ENCODE results near the gene ZNF174. TPM values are rescaled to one million over a fixed set of nuclear protein-coding genes. Genes with fewer than 3 reads are reported as not detected.

Gene ZNF174
- total and polyA plus RNA-seq, 2 of the 8 experiments (the other 6 are each of a cell fraction or from before 2014, with no cell fraction given) = 9.1 to 12.7 TPM

GRCh38 chr16:3444032-3444388 lies 43.0 kb downstream of the ZNF174 start:
- H4K5ac ChIP-seq (ENCODE audit: insufficient read length, low read depth, low read length) = peak overlapping the region; percentile 12
- ChIA-PET CTCF (ENCODE audit: partially characterized antibody) (interaction anchor here (0.6 to 1.6 kb wide), 7 partner anchors 10 to 276 kb away, joined by 3 to 5 read pairs (median 3); no protein-coding TSS in a partner anchor), POLR2A (ENCODE audit: partially characterized antibody) (interaction anchor here (0.6 to 3.0 kb wide), 14 partner anchors 8 to 437 kb away, joined by 3 to 16 read pairs (median 5); partner anchors contain the start of genes TIGD7, ZNF174, ZNF263 and ZNF75A)
- peak overlapping the region; percentile 29; the same call in 1 of the 2 replicates for H2BK12ac ChIP-seq (ENCODE audit: low read depth, low read length)
- no peak overlapping the region for H3K18ac ChIP-seq (ENCODE audit: extremely low read depth, low read length)
- no peak overlapping the region for H2AK5ac ChIP-seq (ENCODE audit: low read depth, low read length)
- H3K4me2 ChIP-seq (ENCODE audit: insufficient read depth in 1 of 2, low read depth in 2 of 2, low read length in 2 of 2) = peak overlapping the region; percentile 60 to 73
- H3K27me3 ChIP-seq (replicated peaks in 1 of 4; ENCODE audit: control insufficient read depth in 3 of 4, extremely low read depth in 1 of 4, insufficient read depth in 3 of 4, low read length in 3 of 4) = no peaks in the 10 kb centered on the region
- peaks cover 3% of the 10 kb centered on the region; the same call in 1 of the 2 replicates for H3K23me2 ChIP-seq (ENCODE audit: low read depth, low read length)
- DNase-seq (ENCODE audit: low read depth in 1 of 2, low spot score in 2 of 2) (no peak), FAIRE-seq (no peak)
- no peak overlapping the region for H3K4ac ChIP-seq (replicated peaks; ENCODE audit: insufficient read length, low read depth, low read length)
- no peaks in the 10 kb centered on the region; a peak in 1 of 7 replicates for H3K4me1 ChIP-seq (replicated peaks in 1 of 4; ENCODE audit: control insufficient read depth in 3 of 4, insufficient read depth in 4 of 4, low read length in 3 of 4)
- H2BK120ac ChIP-seq (replicated peaks; ENCODE audit: low read depth, low read length) = no peak overlapping the region
- H2BK5ac ChIP-seq (ENCODE audit: low read depth, low read length) = peak overlapping the region; percentile 87
- peak overlapping the region; percentile 22; the same call in 1 of the 2 replicates for H2AFZ ChIP-seq (ENCODE audit: low read length)
- H3K79me1 ChIP-seq (ENCODE audit: low read depth, low read length) = no peaks in the 10 kb centered on the region; the same call in 1 of the 2 replicates
- H2BK15ac ChIP-seq (ENCODE audit: low read length) = no peak overlapping the region
- H3K9ac ChIP-seq (replicated peaks in 1 of 4; ENCODE audit: extremely low read depth in 1 of 4, low read depth in 3 of 4, low read length in 3 of 4) = peak overlapping the region in 3 of 4 experiments; percentile 55 to 86 (median 76); a peak in 6 of 7 replicates
- peaks cover 0 to 6% (median 2%) of the 10 kb centered on the region in 4 experiments; a peak in 3 of 8 replicates for H3K36me3 ChIP-seq (ENCODE audit: control insufficient read depth in 2 of 4, insufficient read depth in 4 of 4, low read length in 3 of 4)
- no peak overlapping the region for H3K14ac ChIP-seq (ENCODE audit: insufficient read length)
- no peak overlapping the region for H3K23ac ChIP-seq (ENCODE audit: insufficient read length)
- H3K9me3 ChIP-seq (ENCODE audit: insufficient read depth in 2 of 2, low read depth in 1 of 2, low read length in 1 of 2) = peaks cover 3 to 5% of the 10 kb centered on the region in 2 experiments; a peak in 3 of 4 replicates
- 56% methylated on average over 10 of the region's 10 CpGs; no CpG with 5 or more reads in 1 of the 2 experiments for WGBS, 2 experiments (ENCODE audit: extremely low coverage in 1 of 2, insufficient coverage in 1 of 2, insufficient read length in 1 of 2, insufficient replicate concordance in 2 of 2, low coverage in 1 of 2, low lambda C conversion rate in 2 of 2, missing lambda C conversion rate in 1 of 2)
- no peak overlapping the region; the same call in 1 of the 2 replicates for H4K8ac ChIP-seq (ENCODE audit: extremely low read depth, insufficient read depth, low read length)
- no peak overlapping the region for H4K91ac ChIP-seq (replicated peaks; ENCODE audit: insufficient read length, low read length)
- peak overlapping the region; percentile 37; the same call in 1 of the 2 replicates for H3K27ac ChIP-seq (ENCODE audit: low read depth, low read length)
- H2BK20ac ChIP-seq (ENCODE audit: low read length) = no peak overlapping the region
- H3K4me3 ChIP-seq (ENCODE audit: extremely low read depth in 1 of 4, insufficient read depth in 2 of 4, low read depth in 3 of 4, low read length in 4 of 4) = peak overlapping the region; percentile 67 to 85 (median 78)
- H4K20me1 ChIP-seq (replicated peaks in 1 of 2; ENCODE audit: control insufficient read depth in 1 of 2, insufficient read depth in 2 of 2, low read length in 2 of 2) = peaks cover 0 to 3% of the 10 kb centered on the region in 2 experiments
- H3K79me2 ChIP-seq (ENCODE audit: control insufficient read depth in 1 of 2, insufficient read depth in 2 of 2, low read length in 2 of 2) = peaks cover 0 to 26% of the 10 kb centered on the region in 2 experiments; a peak in 2 of 4 replicates
- H3K56ac ChIP-seq (replicated peaks; ENCODE audit: insufficient read length, low read depth, low read length) = no peak overlapping the region
- no peak for TF ChIP-seq CBX5 (IDR thresholded peaks at IDR 0.05; ENCODE audit: low read depth, low read length)
- no peak for TF ChIP-seq EGR1 (IDR thresholded peaks at IDR 0.05; ENCODE audit: borderline replicate concordance, low read depth, low read length)
- 0 out of 2 replicates have a peak, but pooled peaks have one; percentile 28 for TF ChIP-seq PHF8 (conservative IDR thresholded peaks at IDR 0.05; ENCODE audit: low read depth, low read length)
- TF ChIP-seq TAF1 (IDR thresholded peaks at IDR 0.05; ENCODE audit: low read depth, low read length) = 0 out of 2 replicates have a peak, but pooled peaks have one; percentile 37

All from H1 (cell line).